Endometrial microvascular endothelial cells (primary cell): Measurements from ENCODE around the gene SMOC2. TPM values are rescaled to one million over a fixed set of nuclear protein-coding genes. Genes with fewer than 3 reads are reported as not detected.
"Not testable (repeated sequence)": the region's sequence is repeated elsewhere in the genome, so short reads cannot be mapped to it uniquely, and the experiment has no call there.

ENCODE experiments used
- in situ Hi-C: cut with HindIII; loops from 2 replicates; pipeline ENCODE4 v1.10.0; 2017; ENCODE audit warnings: low sequenced_read_pairs, low pct_unique_long_range_greater_than_20kb; ENCODE audit errors: inconsistent ontology term
- total RNA-seq: library from RNA; depleted of rRNA; stranded (reverse); fragments of >200 nt; gene quantifications from one replicate; pipeline ENCODE4 v1.2.3, GENCODE V29; 2015; ENCODE audit errors: inconsistent ontology term

SMOC2 gene
- total RNA-seq, 1 donor from 2014 or later = not detected

DNA sequence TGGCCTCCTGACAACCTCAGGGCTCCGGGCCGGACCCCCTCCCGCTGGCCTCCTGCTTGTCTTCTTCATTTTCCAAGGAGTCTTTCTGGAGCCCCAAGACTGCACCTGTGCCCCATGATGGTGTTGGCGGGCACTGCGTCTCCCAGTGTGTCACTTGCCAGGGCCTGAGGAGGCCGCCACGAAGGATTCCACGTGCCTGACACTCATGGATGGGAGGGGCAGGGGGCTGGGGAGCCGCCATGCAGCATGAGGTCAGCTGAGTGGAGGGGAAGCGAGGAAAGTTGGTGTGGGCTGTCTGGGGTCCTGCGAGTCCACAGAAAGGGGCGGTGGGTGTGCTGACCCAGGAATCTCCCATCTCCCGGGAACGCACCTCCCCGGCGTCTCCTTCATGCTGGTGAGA is 165.7 kb downstream of the SMOC2 start:
- in situ Hi-C loops = no loop called here

GRCh38 chr6:168607272-168608112 is 166.5 kb downstream of the SMOC2 start:
- in situ Hi-C loops = no loop called here

- in situ Hi-C loops = no loop called here
These were observed 167.1 kb downstream of the SMOC2 start for GRCh38 chr6:168608113-168608400.

GRCh38 chr6:168609026-168609685 is 168.2 kb downstream of the SMOC2 start:
- in situ Hi-C loops = no loop called here

DNA sequence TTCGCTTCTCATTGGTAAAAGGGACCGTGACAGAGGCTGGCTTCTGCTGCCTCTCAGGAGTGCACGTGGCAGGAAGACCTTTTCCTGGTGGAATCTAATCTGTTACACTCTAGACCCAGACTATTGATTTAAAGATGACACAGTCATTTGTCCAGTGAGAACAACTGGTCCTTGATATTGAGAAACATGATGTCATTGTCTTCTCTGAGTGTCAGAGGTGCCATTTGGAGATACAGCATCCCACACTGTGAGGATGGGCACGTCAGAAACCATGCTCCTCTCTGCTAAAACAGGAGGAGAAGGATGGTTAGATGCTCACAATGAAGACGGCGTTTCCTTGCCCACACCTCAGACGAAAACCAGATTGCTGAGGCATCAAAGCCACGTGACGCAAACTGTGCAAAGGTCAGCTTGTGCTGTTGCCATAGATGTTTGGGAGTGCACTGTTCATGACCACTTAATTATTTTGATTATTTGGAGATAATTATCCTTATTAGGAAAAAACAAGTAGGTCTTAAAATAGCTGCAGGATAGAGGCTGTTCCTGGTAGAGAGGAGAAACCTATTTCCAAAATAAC is 169.0 kb downstream of the SMOC2 start:
- in situ Hi-C loops = no loop called here

DNA sequence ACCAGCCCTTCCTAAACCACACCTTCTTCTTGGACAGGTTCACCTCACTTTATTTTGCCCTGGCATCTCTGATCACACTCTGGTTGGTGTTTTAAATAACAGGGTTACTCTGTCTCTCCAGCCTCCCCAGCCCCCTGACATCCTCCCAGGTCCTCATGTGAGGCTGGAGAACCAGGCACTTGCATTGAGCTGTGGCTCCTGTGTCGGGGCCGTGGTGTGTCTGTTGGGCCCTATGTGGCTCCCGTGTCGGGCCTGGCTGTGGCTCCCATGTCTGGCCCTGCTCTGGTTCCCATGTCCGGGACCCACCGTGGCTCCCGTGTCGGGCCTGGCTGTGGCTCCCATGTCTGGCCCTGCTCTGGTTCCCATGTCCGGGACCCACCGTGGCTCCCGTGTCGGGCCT is 170.0 kb downstream of the SMOC2 start:
- in situ Hi-C loops = not testable (repeated sequence)

DNA sequence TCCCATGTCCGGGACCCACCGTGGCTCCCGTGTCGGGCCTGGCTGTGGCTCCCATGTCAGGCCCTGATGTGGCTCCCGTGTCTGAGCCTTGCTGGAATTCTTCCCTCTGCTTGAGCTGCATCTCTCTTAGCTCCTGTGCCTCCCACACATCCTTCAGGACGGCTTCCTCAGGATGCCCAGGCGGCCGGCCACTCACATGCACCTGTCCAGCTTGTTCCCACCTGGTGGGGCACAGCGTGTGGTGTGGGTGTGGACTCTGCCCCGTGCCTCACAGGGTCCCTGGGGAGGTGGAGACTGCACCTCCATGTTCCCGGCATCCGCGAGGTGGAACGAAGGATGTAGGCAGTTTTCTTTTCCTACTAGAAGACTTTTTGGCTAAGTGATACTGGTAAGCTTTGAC is 170.7 kb downstream of the SMOC2 start:
- in situ Hi-C loops = no loop called here

DNA sequence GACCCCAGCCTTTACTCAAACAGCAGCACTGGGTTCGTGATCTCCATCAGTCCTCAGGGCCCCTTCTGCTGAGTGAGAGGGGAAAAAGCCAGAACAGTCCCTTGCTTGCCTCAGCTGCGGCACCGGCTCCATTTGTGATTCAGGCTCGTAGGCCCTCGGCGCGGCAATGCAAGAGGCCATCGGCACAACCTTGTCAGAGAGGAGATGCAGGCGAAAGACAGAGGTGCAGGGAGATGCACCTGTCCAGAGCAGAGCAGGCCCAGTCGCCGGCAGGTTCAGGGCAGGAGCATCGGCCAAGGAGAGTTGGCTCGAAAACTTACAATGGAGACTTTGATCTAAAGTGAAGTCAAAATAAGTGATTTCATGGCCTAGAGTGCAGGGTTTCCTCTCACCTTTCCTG is 171.6 kb downstream of the SMOC2 start:
- in situ Hi-C loops = no loop called here

DNA sequence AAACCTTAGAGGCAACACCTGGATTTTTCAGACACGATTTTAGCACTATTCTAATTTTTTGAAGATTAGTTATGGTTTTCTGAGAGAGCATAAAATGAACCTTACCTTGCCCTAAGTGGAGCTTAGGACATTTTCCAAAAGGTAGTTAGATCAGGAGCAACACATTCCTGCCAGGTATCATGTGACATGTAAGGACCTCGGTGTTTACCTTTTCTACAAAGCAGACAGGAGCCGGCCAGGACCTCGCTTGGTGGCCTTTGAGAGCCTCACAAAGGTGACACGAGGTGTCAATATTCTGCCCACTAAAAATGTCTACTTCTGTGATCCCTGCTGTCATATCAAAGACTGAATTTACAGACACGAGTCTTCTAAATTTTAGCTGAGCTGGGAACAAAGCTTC is 174.9 kb downstream of the SMOC2 start:
- in situ Hi-C loops = no loop called here

DNA sequence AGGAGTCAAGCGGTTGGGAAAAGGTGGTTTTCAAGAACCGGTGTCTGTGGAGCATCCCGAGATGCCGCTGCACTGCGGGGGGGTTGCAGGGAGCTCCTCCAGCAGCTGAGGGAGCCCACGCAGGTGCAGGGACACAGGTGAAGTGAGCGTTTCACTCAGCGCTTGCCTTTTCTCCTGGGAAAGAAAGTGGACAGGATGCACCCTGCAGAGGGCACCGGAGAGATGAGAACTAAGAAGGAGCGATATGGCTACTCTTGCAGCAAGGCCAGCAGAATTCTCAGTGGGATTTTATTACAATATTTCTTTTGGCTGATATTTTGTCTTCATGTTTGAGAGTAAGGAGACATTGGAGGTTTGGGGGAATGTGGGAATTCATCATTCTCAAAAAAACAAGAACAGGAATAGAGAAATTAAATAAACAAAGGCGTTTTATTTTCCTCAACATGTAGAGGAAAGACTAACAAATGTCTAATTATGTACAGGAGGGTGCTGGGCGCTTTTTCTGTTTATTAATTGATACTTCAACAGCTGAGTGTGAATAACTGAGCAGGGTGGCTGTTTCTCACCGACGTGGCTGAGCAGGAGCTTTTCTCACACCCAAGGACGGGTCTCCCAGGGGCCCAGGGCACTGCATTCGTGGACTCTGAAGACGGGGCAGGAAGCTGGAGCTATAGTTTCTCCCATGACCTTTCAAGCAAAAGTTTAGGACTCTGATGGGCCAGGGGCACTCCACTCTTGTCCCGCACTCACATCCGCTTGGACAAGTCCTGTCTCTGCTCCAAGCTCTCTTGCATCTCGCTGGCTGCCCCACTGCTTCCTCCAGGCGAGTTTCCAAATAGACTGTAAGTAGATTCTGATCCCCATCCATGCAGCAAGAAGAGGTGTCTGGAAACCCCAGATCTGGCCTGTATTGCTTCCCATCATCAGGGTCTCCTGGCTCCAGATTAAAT is 176.1 kb downstream of the SMOC2 start:
- in situ Hi-C loops = no loop called here

- in situ Hi-C loops = no loop called here
These were observed 177.7 kb downstream of the SMOC2 start for GRCh38 chr6:168618546-168619315.

- in situ Hi-C loops = no loop called here
These were observed 178.8 kb downstream of the SMOC2 start for GRCh38 chr6:168619560-168620314.

DNA sequence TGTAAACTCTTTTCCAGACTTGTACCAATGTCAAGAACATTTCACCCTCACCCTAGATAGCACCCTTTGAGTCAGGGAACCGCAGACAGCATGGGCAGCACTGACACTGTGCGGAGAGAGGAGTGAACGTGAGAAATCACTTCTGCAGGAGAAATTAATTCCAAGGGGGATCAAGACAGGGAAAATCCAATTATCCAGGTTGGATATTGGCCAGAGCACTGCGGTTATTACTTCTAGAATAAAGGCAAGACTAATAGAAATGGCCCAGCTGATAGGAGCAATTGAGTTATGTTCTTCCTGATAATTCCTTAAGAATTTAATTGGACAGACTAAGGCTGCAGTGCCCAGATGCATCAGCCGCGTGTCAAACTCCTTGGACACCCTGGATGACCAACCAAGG is 179.6 kb downstream of the SMOC2 start:
- in situ Hi-C loops = no loop called here

GRCh38 chr6:168623736-168624135 is 182.8 kb downstream of the SMOC2 start:
- in situ Hi-C loops = no loop called here

GRCh38 chr6:168624540-168624939 is 183.6 kb downstream of the SMOC2 start:
- in situ Hi-C loops = no loop called here

DNA sequence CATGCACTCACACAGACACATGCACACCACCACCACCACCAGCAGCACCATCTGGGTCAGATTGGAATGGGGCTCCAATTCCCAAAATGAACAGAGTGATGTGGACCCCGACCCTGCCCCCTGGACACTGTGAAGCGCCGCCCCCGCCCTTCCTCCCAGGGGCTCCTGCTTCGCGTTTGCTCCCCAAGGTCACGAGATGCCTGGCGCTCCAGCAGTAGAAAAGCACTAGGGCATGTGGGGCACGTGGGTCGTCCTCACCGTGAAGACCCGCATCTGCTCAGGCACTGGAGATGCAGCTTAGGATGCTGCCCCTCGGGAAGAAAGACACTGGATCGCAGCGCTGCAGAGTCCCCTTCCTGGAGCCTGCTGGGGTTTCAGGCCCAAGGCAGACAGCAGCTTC is 184.0 kb downstream of the SMOC2 start:
- in situ Hi-C loops = no loop called here

DNA sequence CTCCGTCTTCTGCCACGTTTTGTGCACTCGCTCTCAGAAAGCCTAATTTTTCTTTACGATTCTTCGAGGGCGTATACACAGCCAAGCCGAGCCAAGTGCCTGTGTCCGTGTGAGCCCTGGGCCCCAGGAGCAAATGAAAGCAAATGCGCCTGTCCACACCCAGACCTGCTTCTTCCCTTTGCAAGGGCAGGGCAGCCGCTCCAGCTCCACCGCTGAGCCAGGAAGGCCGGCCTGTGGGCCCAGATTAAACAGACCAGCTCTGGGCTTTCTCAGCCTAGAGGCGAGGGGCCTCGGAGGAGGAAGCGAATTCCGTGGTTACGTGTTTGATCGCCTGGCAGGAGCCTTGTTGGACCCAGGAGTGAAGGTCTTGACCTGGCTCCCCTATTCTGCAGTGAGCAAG is 184.6 kb downstream of the SMOC2 start:
- in situ Hi-C loops = no loop called here

DNA sequence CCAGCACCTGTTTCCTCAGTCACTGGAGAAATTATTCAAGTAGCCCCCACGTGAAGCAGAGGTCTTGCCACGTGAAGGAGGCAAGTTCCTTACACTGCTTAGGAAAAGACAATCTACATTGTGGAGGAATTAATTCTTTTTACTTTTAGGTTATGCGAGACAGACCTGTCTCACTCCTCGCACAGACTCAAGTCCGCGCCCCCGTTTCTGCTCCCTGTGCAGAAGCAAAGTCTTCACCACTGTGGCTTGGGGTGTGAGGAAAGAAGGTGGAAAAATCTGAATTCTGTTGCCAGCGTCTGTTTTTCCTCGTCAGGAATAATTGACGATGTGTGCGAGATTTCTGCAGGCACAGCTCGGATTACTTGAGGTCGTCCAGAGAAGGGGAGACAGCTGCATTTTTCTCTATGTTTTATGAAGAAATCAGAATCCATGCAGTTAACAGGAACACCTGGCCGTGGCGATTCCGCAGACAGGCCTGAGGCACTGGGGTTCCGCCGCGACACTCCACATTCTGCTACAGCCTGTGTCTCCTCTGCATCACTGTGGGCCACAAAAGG is 185.1 kb downstream of the SMOC2 start:
- in situ Hi-C loops = no loop called here
